Omental fat pad (tissue), 4 donors: ENCODE results near the gene GATC. TPM values are rescaled to one million over a fixed set of nuclear protein-coding genes. Genes with fewer than 3 reads are reported as not detected.

ENCODE experiments used
- ATAC-seq: fragments of 150-250 bp; one replicate; pipeline ENCODE4 v1.9.1; 2016; ENCODE audit warnings: mild to moderate bottlenecking, moderate library complexity; ENCODE audit not compliant: low FRiP score
- DNase-seq: peaks from one replicate; pipeline ENCODE4 v3.0.0-alpha.2; 2019; ENCODE audit warnings: low spot score
- total RNA-seq, 4 donors: library from RNA; depleted of rRNA; stranded (reverse); fragments of >200 nt; gene quantifications; one replicate each; pipeline ENCODE4 v1.1.0, GENCODE V29; 2016
- TF ChIP-seq, protein P1 (sequence below), 3 donors: fragments of 450-650 bp; IDR thresholded peaks; one replicate each; pipeline ENCODE4 v1.5.1; 2016 to 2017; ENCODE audit warnings: antibody characterized with exemption in 3 of 3, mild to moderate bottlenecking in 3 of 3, moderate library complexity in 2 of 3

The GATC gene
- total RNA-seq, 4 donors from 2014 or later = 22.8 to 30.7 (median 24.2) TPM

DNA sequence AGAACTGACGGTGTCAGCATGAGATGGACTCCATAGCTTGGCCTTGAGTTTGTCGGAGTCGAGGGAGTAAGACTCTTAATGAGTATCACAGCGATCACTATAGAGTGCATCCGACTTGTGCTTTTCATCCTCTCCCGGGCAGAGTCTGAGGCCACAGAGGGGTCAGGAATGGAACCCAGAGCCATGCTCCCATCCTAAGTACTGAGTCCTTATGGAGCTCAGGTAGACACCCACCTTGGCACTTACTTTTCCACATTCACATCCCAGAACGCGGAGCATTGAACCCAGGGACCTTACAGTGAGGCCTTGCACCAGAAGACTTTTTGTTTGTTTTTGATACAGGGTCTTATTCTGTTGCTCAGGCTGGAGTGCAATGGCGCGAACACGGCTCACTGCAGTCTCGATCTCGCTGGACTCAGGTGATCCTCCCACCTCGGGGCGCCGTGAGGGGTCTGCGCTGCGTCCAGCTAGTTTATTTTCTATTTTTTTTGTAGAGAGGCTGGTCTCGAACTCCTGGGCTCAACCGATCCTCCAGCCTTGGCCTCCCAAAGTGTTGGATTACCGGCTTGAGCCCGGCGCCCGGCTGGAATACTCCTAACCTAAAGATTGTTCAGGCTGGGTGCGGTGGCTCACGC lies 24.0 kb downstream of the GATC start:
- no peak for DNase-seq
- TF ChIP-seq, protein P1, sequence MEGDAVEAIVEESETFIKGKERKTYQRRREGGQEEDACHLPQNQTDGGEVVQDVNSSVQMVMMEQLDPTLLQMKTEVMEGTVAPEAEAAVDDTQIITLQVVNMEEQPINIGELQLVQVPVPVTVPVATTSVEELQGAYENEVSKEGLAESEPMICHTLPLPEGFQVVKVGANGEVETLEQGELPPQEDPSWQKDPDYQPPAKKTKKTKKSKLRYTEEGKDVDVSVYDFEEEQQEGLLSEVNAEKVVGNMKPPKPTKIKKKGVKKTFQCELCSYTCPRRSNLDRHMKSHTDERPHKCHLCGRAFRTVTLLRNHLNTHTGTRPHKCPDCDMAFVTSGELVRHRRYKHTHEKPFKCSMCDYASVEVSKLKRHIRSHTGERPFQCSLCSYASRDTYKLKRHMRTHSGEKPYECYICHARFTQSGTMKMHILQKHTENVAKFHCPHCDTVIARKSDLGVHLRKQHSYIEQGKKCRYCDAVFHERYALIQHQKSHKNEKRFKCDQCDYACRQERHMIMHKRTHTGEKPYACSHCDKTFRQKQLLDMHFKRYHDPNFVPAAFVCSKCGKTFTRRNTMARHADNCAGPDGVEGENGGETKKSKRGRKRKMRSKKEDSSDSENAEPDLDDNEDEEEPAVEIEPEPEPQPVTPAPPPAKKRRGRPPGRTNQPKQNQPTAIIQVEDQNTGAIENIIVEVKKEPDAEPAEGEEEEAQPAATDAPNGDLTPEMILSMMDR (IDR thresholded peaks at IDR 0.05) = no peak
- no peak for ATAC-seq

DNA sequence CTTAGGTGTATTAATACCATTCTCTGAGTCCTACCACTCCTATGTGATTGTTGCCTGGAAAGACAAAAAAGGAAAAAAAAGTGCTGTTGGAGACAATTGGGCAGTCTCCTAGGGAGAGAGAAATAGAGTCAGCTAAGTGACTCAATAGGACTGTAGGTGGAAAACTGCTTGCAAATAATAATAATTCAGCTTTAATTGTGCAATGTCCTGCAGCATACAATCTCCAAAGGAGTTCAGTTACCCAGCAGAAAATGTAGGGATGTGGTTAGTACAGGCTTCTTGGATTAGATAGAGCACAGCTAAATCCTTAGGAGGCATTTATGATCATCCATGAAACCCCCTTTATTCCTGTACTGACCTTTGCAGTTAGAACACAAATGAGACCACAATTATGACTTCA lies 26.3 kb downstream of the GATC start:
- TF ChIP-seq, protein P1 (IDR thresholded peaks at IDR 0.05) = no peak
- DNase-seq (no peak), ATAC-seq (no peak)

DNA sequence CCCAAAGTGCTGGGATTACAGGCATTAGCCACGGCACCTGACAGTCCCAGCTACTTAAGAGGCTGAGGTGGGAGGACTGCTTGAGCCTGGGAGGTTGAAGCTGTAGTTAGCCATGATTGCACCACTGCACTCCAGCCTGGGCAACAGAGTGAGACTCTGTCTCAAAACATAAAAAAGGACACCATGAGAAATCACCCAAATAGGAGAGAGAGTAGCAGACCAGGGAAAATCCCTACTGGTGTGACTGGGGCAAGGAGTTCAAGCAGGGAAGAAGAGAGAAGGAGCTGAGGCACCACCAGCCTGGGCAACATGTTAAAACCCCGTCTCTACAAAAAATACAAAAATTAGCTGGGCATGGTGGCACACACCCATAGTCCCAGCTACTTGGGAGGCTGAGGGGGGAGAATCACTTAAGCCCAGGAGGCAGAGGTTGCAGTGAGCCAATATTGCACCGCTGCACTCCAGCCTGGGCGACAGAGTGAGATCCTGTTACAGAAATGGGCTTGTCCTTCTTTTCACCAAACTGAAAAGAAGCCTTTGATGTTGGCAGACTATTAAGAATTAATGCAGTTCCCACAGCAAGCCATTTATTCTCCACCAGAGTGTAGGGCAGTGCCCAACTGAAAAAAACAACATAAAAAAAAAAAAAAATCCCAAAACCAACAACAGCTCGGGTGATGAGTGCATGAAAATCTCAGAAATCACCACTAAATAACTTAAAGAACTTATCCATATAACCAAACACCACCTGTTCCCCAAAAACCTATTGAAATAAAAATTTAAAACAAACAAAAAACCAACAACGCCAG lies 27.8 kb downstream of the GATC start:
- TF ChIP-seq, protein P1 (IDR thresholded peaks at IDR 0.05) = no peak
- DNase-seq (no peak), ATAC-seq (no peak)

DNA sequence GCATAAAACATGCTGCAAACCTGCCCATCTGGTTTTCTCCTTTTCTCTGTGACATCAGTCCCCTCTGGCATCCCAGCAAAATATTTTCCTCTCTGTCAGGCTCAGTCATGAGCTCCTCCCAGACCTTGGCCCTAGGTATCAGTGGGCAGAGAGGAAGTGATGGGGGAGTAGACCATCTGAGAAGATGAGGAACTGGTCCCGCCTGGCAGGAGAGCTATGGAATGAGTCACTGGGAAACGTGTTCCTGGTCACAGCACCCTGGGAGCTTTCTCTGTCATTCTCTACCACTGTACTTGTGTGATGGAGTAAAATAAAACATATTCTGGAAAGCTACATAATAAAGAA lies 28.3 kb downstream of the GATC start:
- DNase-seq = peak; percentile 24
- TF ChIP-seq, protein P1 (IDR thresholded peaks at IDR 0.05) = no peak
- ATAC-seq = peak; percentile 85

DNA sequence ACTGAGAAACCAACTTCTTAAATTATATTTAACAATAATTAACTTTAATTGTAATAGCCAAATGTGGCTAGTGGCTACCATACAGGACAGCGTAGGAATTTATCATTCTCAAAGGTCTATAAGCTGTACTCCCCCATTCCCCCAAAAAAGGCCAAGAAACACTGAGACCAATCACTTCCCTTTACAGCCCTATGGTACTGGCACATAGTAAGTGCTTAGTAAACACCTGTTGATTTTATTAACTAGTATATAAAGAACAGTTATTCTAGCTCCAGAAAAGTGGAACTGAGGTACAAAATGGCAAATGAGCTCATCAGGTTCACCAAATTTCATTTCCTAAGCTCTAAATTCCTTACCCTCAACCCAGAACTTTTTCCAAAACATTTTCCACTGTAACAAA lies 29.4 kb downstream of the GATC start:
- no peak for DNase-seq
- TF ChIP-seq, protein P1 (IDR thresholded peaks at IDR 0.05) = no peak
- no peak for ATAC-seq

DNA sequence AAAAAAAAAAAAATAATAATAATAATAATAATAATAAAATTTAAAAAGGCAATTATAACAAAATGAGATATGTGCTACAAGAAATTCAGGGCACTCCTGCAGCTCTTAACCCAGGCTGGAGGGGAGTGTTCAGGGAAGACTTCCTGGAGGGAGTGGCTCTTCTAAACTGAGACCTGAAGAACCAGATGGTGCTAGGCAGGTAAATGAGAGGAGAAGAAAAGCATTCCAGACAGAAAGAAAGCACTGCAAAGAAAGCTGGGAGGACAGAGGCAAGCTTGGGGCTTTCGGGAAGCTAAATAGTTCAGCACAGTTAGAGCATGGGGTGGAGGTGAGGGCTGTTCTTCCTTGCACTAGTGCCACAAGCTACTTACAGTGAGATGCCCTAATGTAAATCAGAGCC lies 33.2 kb downstream of the GATC start:
- ATAC-seq (no peak), DNase-seq (no peak)
- TF ChIP-seq, protein P1 (IDR thresholded peaks at IDR 0.05) = no peak

DNA sequence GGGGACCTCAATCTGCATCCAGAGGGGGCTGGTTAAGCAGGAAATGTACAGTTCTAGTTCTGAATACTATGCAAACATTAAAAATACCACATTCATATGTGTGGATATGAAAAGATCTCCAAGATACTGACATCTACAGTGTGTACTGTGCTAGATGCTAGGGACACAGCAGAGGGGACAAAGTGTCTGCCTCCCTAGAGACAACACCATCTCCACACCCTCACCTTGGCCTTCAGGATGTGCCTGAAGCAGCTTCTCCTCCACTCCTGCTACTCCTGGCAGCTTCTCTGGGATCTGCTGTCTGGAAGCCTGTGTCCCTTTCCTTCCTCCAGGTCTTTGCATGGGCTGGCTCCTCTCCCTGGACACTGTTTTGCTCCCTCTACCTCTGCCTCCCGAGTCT lies 34.0 kb downstream of the GATC start:
- TF ChIP-seq, protein P1 (IDR thresholded peaks at IDR 0.05) = no peak
- ATAC-seq (no peak), DNase-seq (no peak)
